PFSK-1 (cell line): ENCODE measurements around the gene MYO7B.

Source experiments
- FOXP2 ChIP-seq: optimal IDR thresholded peaks from 2 replicates; pipeline ENCODE3; 2011; ENCODE audit warnings: borderline replicate concordance, control low read depth, inconsistent platforms; ENCODE audit not compliant: insufficient read depth; ENCODE audit errors: extremely low read length, extremely low read depth
- POLR2AphosphoS5 ChIP-seq: IDR thresholded peaks from 2 replicates; pipeline ENCODE4 v1.6.1; 2012; ENCODE audit warnings: low read depth, mild to moderate bottlenecking, control low read depth, low read length, moderate library complexity
- SIN3A ChIP-seq: IDR thresholded peaks from 2 replicates; pipeline ENCODE4 v1.6.1; 2012; ENCODE audit warnings: mild to moderate bottlenecking, low read length, moderate library complexity, borderline replicate concordance; ENCODE audit not compliant: insufficient read depth
- TAF1 ChIP-seq: IDR thresholded peaks from 2 replicates; pipeline ENCODE4 v1.6.1; 2012; ENCODE audit warnings: low read length, control low read depth, borderline replicate concordance; ENCODE audit not compliant: insufficient read depth
- TF ChIP-seq, protein P1 (sequence below), 2 experiments: IDR thresholded peaks; 2 replicates each; pipeline versions ENCODE4 v1.6.1 to v1.8.0; 2011 to 2012; ENCODE audit warnings: low read depth in 2 of 2, low read length in 2 of 2, control low read depth in 1 of 2, inconsistent platforms in 1 of 2, mild to moderate bottlenecking in 1 of 2, moderate library complexity in 1 of 2; ENCODE audit not compliant: insufficient read depth in 1 of 2

MYO7B gene

GRCh38 chr2:127681976-127682857 lies 146.7 kb downstream of the MYO7B start:
- TF ChIP-seq FOXP2 (no peak), SIN3A (no peak), TAF1 (no peak), POLR2AphosphoS5 (no peak)
- TF ChIP-seq, protein P1, sequence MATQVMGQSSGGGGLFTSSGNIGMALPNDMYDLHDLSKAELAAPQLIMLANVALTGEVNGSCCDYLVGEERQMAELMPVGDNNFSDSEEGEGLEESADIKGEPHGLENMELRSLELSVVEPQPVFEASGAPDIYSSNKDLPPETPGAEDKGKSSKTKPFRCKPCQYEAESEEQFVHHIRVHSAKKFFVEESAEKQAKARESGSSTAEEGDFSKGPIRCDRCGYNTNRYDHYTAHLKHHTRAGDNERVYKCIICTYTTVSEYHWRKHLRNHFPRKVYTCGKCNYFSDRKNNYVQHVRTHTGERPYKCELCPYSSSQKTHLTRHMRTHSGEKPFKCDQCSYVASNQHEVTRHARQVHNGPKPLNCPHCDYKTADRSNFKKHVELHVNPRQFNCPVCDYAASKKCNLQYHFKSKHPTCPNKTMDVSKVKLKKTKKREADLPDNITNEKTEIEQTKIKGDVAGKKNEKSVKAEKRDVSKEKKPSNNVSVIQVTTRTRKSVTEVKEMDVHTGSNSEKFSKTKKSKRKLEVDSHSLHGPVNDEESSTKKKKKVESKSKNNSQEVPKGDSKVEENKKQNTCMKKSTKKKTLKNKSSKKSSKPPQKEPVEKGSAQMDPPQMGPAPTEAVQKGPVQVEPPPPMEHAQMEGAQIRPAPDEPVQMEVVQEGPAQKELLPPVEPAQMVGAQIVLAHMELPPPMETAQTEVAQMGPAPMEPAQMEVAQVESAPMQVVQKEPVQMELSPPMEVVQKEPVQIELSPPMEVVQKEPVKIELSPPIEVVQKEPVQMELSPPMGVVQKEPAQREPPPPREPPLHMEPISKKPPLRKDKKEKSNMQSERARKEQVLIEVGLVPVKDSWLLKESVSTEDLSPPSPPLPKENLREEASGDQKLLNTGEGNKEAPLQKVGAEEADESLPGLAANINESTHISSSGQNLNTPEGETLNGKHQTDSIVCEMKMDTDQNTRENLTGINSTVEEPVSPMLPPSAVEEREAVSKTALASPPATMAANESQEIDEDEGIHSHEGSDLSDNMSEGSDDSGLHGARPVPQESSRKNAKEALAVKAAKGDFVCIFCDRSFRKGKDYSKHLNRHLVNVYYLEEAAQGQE (IDR thresholded peaks at IDR 0.05; ENCODE audit: insufficient read depth in 1 of 2, low read depth in 2 of 2, low read length in 2 of 2) = no peak

GRCh38 chr2:127683056-127683455 lies 147.6 kb downstream of the MYO7B start:
- TF ChIP-seq, protein P1 (IDR thresholded peaks at IDR 0.05; ENCODE audit: insufficient read depth in 1 of 2, low read depth in 2 of 2, low read length in 2 of 2) = no peak

GRCh38 chr2:127683757-127684156 lies 148.3 kb downstream of the MYO7B start:
- TF ChIP-seq POLR2AphosphoS5 = no peak
- TF ChIP-seq, protein P1 (IDR thresholded peaks at IDR 0.05; ENCODE audit: insufficient read depth in 1 of 2, low read depth in 2 of 2, low read length in 2 of 2) = no peak
- no peak for TF ChIP-seq TAF1
- TF ChIP-seq FOXP2 = no peak
- no peak for TF ChIP-seq SIN3A

DNA sequence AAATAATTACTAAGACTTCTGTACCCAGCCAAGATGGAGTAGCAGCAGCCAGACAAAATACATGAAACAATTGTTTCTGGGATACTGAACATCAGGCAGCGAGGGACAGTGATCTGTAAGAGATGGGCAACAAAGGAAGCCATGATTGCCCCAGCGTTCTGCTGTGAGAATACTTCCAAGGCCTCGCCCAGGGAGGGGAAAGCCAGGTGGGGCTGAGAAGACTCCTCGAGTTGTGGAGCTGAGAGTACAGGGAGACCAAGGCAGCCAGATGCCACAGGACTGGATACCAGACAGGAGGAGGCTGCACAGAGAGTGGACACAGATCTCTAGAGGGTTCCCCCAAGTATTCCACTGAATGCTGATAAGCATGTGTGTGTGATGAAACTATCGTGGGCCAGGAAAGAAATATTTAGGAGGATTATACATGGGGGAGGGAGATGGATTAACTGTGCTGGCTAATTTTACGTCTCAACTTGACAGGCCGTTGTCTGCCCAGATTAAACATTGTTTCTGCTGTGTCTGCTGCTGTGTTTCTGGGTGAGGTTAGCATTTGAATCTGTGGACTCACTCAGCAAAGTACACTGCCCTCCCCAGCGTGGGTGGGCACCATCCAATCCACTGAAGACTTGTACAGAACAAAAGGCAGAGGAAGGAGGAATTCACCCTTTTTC lies 150.1 kb downstream of the MYO7B start:
- TF ChIP-seq POLR2AphosphoS5 (no peak), TAF1 (no peak), FOXP2 (no peak), SIN3A (no peak)
- TF ChIP-seq, protein P1 (IDR thresholded peaks at IDR 0.05; ENCODE audit: insufficient read depth in 1 of 2, low read depth in 2 of 2, low read length in 2 of 2) = no peak
